A673 (cell line): ENCODE results near the gene KISS1R. TPM values are rescaled to one million over a fixed set of nuclear protein-coding genes. Genes with fewer than 3 reads are reported as not detected.

Source experiments
- BruUV-seq: library from RNA; stranded (reverse); fragments of 400-500 nt; replicated peaks from 2 replicates; lab custom pipeline; 2021; lab: Mats Ljungman, UMichigan
- CTCF ChIA-PET: fragments of 300-600 bp; sonication (Branson Sonifier 250); formaldehyde crosslinking; loops from one replicate; lab custom pipeline; 2022; ENCODE audit warnings: antibody characterized with exemption; lab: Charles Lee
- POLR2A ChIA-PET: fragments of 300-600 bp; sonication (Branson Sonifier 250); formaldehyde crosslinking; loops from one replicate; lab custom pipeline; 2022; ENCODE audit warnings: antibody characterized with exemption; ENCODE audit not compliant: low non-redundant PET; lab: Charles Lee
- DNase-seq: peaks from one replicate; pipeline ENCODE4 v3.0.0-alpha.2; 2015; ENCODE audit warnings: low spot score
- H3K27ac ChIP-seq: fragments of 200-600 bp; sonication (generic); 2 replicates; pipeline ENCODE4 v1.5.1; 2016; ENCODE audit warnings: mixed run types, low read depth, mild to moderate bottlenecking, mixed read lengths, antibody characterized with exemption, low read length; ENCODE audit not compliant: poor library complexity, severe bottlenecking
- H3K27me3 ChIP-seq: fragments of 200-600 bp; sonication (generic); replicated peaks from 2 replicates; pipeline ENCODE4 v1.6.1; 2017; ENCODE audit warnings: mixed run types, low read depth, mild to moderate bottlenecking, mixed read lengths, antibody characterized with exemption, low read length; ENCODE audit not compliant: insufficient read depth, poor library complexity
- H3K36me3 ChIP-seq: fragments of 200-600 bp; sonication (generic); 2 replicates; pipeline ENCODE4 v1.6.1; 2016; ENCODE audit warnings: mixed run types, mild to moderate bottlenecking, mixed read lengths, antibody characterized with exemption, low read length; ENCODE audit not compliant: insufficient read depth, poor library complexity, severe bottlenecking
- H3K4me1 ChIP-seq: fragments of 200-600 bp; sonication (generic); 2 replicates; pipeline ENCODE4 v1.6.1; 2017; ENCODE audit warnings: mixed run types, mild to moderate bottlenecking, mixed read lengths, antibody characterized with exemption, low read length; ENCODE audit not compliant: insufficient read depth, poor library complexity, severe bottlenecking
- H3K4me3 ChIP-seq: fragments of 200-600 bp; sonication (generic); 2 replicates; pipeline ENCODE4 v1.5.1; 2016; ENCODE audit warnings: low read depth, mixed run types, mild to moderate bottlenecking, mixed read lengths, low read length; ENCODE audit not compliant: poor library complexity, severe bottlenecking
- H3K9me3 ChIP-seq: fragments of 200-600 bp; sonication (generic); 2 replicates; pipeline ENCODE4 v1.6.1; 2016; ENCODE audit warnings: mixed run types, low read depth, mild to moderate bottlenecking, mixed read lengths, antibody characterized with exemption, low read length; ENCODE audit not compliant: poor library complexity, severe bottlenecking
- EZH2 ChIP-seq: fragments of 200-600 bp; sonication (generic); IDR thresholded peaks from 2 replicates; pipeline ENCODE4 v1.6.1; 2017; ENCODE audit warnings: borderline replicate concordance, low read depth, mild to moderate bottlenecking, mixed read lengths, antibody characterized with exemption, low read length; ENCODE audit not compliant: poor library complexity, severe bottlenecking
- intact Hi-C: fragments of 100-400 bp; cut with micrococcal nuclease; formaldehyde crosslinking; loops from one replicate; pipeline ENCODE4 v1.10.0; 2022; ENCODE audit not compliant: unreplicated experiment
- total RNA-seq: library from RNA; stranded (reverse); gene quantifications from 2 replicates; pipeline ENCODE4 v1.2.3, GENCODE V29; 2021
- TF ChIP-seq, protein P1 (sequence below): fragments of 300-800, 200-600 bp; sonication (generic); conservative IDR thresholded peaks from 2 replicates; pipeline ENCODE4 v1.5.1; 2017; ENCODE audit warnings: low read depth, mild to moderate bottlenecking, antibody characterized with exemption, low read length, moderate library complexity, mixed read lengths

The KISS1R gene
- total RNA-seq, 1 experiment from 2014 or later = not detected

DNA sequence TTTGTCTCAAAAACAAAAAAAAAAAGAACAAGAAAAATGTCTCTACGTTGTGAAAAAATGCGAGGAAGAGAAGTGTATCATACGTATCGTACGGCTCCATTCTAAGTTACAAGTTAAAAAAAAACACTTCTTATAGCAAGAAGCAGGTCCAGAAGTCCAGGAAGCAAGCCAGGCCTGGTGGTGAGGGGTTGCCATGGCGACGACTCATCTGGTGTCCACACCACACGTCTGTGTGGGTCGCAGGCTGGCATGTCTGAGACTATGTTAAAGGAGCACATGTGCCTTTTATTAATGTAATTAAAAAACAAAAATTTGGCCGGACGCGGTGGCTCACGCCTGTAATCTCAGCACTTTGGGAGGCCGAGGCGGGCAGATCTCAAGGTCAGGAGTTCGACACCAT is 30.1 kb upstream of the KISS1R start:
- intact Hi-C loops = no loop called here
- Histone ChIP-seq H3K27me3 (no peaks in the 10 kb centered on the region), H3K4me3 (no peak overlapping the region), H3K27ac (no peak overlapping the region), H3K4me1 (no peaks in the 10 kb centered on the region), H3K9me3 (no peaks in the 10 kb centered on the region), H3K36me3 (peaks cover 41% of the 10 kb centered on the region)
- TF ChIP-seq EZH2 = no peak
- TF ChIP-seq, protein P1, sequence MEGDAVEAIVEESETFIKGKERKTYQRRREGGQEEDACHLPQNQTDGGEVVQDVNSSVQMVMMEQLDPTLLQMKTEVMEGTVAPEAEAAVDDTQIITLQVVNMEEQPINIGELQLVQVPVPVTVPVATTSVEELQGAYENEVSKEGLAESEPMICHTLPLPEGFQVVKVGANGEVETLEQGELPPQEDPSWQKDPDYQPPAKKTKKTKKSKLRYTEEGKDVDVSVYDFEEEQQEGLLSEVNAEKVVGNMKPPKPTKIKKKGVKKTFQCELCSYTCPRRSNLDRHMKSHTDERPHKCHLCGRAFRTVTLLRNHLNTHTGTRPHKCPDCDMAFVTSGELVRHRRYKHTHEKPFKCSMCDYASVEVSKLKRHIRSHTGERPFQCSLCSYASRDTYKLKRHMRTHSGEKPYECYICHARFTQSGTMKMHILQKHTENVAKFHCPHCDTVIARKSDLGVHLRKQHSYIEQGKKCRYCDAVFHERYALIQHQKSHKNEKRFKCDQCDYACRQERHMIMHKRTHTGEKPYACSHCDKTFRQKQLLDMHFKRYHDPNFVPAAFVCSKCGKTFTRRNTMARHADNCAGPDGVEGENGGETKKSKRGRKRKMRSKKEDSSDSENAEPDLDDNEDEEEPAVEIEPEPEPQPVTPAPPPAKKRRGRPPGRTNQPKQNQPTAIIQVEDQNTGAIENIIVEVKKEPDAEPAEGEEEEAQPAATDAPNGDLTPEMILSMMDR = no peak
- ChIA-PET CTCF (no interaction called here), POLR2A (no interaction called here)
- no TSS peak for BruUV-seq
- DNase-seq = no peak

DNA sequence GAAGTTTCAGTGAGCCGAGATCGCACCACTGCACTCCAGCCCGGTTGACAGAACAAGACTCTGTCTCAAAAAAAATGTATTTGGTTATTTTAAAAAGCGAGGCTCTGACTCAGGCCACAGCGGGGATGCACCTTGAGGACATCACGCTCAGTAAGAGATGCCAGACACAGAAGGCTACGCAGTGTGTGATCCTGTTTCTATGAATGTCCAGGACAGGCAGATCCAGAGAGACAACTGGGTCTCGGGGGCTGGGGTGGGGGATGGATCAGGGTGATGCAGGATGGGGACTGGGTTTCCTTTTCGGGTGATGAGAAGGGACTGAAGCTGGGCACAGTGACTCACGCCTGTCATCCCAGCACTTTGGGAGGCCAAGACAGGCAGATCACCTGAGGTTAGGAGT is 29.5 kb upstream of the KISS1R start:
- Histone ChIP-seq H3K36me3 (peaks cover 37% of the 10 kb centered on the region), H3K4me3 (no peak overlapping the region), H3K27me3 (no peaks in the 10 kb centered on the region), H3K27ac (no peak overlapping the region), H3K9me3 (no peaks in the 10 kb centered on the region), H3K4me1 (no peaks in the 10 kb centered on the region)
- no peak for DNase-seq
- CTCF ChIA-PET = no interaction called here
- TF ChIP-seq, protein P1 = no peak
- TF ChIP-seq EZH2 = no peak
- BruUV-seq = no TSS peak
- intact Hi-C loops = no loop called here
- POLR2A ChIA-PET = no interaction called here

DNA sequence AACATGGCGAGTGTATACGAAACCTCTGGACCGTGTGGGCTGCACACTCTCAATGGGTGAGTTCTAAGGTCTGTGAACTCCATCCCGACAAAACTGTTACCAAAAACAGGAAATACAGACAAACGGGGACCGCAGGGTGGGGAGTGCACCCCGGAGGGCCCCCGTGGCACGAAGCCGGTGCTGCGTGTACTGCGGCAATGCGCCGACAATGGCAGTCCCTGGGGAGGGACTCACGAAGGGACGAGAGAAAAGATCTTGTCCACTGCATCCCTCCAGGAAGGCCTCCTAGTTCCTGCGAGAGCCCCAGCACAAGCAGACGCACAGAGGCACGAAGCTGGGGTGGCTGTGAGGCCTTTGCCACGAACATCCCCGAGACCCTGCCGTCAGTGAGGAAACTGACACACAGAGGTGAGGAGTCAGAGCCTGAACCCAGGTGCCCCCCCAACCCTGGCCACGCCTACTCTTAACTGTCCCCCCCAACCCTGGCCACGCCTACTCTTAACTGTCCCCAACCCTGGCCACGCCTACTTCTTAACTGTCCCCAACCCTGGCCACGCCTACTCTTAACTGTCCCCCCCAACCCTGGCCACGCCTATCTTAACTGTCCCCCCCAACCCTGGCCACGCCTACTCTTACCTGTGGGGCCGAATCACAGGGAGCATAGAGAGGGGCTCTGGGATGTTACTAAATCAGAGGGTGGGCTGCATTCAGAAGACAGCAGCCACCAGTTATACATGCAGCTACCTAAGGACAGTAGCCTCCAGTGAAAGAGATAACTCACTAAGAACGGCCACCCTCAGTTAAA is 28.4 kb upstream of the KISS1R start:
- no peaks in the 10 kb centered on the region for H3K4me1 ChIP-seq
- TSS peak; percentile 38 for BruUV-seq
- intact Hi-C loops = no loop called here
- H3K9me3 ChIP-seq = no peaks in the 10 kb centered on the region
- H3K27me3 ChIP-seq = no peaks in the 10 kb centered on the region
- no peak for DNase-seq
- POLR2A ChIA-PET = no interaction called here
- CTCF ChIA-PET = no interaction called here
- peaks cover 35% of the 10 kb centered on the region for H3K36me3 ChIP-seq
- no peak overlapping the region for H3K27ac ChIP-seq
- TF ChIP-seq EZH2 = no peak
- TF ChIP-seq, protein P1 = no peak
- no peak overlapping the region for H3K4me3 ChIP-seq
